Cardiac fibroblast (primary cell): Measurements from ENCODE around the gene OMG.

Source experiments
- DNase-seq, 2 donors: peaks; one replicate each; pipeline versions ENCODE4 v3.0.0 to v3.0.0-alpha.2; 2010; ENCODE audit warnings: low read depth in 2 of 2
- H3K4me3 ChIP-seq, 2 donors: replicated peaks in 1 of 2; 1 replicate in 1 of 2; 2 replicates in 1 of 2; pipeline ENCODE4 v1.5.1; 2011; ENCODE audit warnings: low read depth in 2 of 2, low read length in 2 of 2, mild to moderate bottlenecking in 2 of 2, moderate library complexity in 1 of 2
- TF ChIP-seq, protein P1 (sequence below): IDR thresholded peaks from one replicate; pipeline ENCODE4 v1.5.1; 2011; ENCODE audit warnings: low read depth, mild to moderate bottlenecking, low read length, inconsistent platforms

The OMG gene

DNA sequence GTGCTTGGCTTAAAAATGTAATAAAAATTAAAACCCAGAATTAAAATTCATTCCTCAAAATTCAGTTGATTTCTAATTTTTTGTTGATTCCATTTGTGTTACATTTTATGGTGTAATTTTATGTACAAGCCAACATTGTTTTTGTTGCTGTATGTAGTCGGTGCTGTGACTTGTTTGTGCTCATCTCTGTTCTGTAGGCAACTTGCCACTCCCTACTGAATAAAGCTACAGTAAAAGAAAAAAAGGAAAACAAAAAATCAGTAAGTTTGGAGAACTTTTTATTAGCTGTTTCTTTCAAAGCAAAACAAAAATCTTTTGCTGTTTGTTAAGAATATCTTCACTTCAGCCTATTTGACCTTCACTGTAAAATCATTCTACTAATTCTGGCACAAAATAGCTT, 44.3 kb downstream of the OMG start:
- no peak for DNase-seq
- TF ChIP-seq, protein P1, sequence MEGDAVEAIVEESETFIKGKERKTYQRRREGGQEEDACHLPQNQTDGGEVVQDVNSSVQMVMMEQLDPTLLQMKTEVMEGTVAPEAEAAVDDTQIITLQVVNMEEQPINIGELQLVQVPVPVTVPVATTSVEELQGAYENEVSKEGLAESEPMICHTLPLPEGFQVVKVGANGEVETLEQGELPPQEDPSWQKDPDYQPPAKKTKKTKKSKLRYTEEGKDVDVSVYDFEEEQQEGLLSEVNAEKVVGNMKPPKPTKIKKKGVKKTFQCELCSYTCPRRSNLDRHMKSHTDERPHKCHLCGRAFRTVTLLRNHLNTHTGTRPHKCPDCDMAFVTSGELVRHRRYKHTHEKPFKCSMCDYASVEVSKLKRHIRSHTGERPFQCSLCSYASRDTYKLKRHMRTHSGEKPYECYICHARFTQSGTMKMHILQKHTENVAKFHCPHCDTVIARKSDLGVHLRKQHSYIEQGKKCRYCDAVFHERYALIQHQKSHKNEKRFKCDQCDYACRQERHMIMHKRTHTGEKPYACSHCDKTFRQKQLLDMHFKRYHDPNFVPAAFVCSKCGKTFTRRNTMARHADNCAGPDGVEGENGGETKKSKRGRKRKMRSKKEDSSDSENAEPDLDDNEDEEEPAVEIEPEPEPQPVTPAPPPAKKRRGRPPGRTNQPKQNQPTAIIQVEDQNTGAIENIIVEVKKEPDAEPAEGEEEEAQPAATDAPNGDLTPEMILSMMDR = no peak
- H3K4me3 ChIP-seq = no peak overlapping the region

- DNase-seq = no peak
- TF ChIP-seq, protein P1 = no peak
- H3K4me3 ChIP-seq = no peak overlapping the region
Measured at GRCh38 chr17:31251970-31252328, 45.1 kb downstream of the OMG start.

- H3K4me3 ChIP-seq = no peak overlapping the region
- peak in 1 of 2 donors; percentile 54 for DNase-seq
- TF ChIP-seq, protein P1 = no peak
Measured at GRCh38 chr17:31251105-31251969, 45.7 kb downstream of the OMG start.

DNA sequence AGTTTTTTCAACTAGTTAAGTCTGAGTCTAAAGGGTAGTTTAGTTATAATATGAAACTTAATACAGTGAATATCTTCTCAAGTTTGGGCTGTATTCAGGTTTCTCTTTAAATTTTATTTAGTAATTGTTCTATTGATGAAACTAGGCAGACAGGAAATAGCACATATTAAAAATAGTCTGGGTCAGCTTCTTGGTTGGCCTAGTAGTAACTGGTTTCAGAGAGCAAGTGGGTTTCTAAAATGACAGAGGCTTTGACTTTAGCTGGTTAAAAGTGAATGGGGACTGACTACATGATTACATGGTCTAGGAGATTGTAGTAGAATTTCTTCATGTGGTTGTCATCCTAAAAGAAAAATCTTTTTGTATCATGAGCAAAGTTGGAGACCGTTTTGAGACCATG, 46.8 kb downstream of the OMG start:
- DNase-seq = no peak
- H3K4me3 ChIP-seq = no peak overlapping the region
- TF ChIP-seq, protein P1 = no peak

- TF ChIP-seq, protein P1 = no peak
Measured at GRCh38 chr17:31249835-31250141, 47.3 kb downstream of the OMG start.

DNA sequence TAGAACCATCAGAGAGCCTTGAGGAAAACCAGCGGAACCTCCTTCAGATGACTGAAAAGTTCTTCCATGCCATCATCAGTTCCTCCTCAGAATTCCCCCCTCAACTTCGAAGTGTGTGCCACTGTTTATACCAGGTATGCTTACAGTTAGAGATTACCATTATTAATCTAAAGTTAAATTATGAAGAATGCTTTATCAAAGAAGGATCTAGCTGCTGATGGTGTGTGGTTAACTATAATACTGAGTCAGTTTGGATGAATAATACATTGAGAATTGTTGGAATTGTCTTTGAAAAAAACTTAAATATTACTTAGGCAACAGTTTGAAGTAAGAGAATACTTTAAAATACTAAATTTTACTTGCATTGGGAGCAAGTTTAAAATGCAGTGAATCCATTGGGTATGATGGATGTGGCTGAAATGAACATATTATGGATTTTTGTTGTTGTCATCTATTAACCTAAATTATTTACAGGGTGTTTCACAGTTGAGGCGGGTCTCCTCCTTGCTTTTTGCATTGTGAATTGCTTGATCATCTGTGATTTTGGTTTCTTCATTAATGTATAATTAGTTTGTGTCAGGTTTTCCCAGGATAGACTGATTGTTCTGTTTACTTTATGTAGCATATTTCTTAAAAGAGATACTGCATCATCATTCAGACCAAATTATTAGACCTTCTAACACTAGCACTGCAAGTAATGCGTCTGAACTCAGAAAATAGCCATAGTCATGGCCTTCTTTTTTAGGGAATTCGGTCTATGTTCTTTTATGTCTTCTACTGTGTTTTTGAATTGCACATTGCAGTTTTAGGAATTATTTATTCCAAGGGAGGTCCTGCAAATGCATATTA, 47.8 kb downstream of the OMG start:
- DNase-seq = peak; percentile 37 to 81
- TF ChIP-seq, protein P1 = no peak
- H3K4me3 ChIP-seq = no peak overlapping the region

More at GRCh38 chr17:31249835-31250141, 47.3 kb downstream of the OMG start:
- H3K4me3 ChIP-seq = no peak overlapping the region
- DNase-seq = no peak
